NCI-H345 treated with DMSO at 0.1 percent for 48 hours (cell line): ENCODE measurements around the gene SEPTIN1.
"Not testable (repeated sequence)": the region's sequence is repeated elsewhere in the genome, so short reads cannot be mapped to it uniquely, and the experiment has no call there.

Experiments used
- DNase-seq: peaks from one replicate; lab custom pipeline; 2025; ENCODE audit not compliant: unreplicated experiment; lab: John Stamatoyannopoulos, UW

The SEPTIN1 gene

DNA sequence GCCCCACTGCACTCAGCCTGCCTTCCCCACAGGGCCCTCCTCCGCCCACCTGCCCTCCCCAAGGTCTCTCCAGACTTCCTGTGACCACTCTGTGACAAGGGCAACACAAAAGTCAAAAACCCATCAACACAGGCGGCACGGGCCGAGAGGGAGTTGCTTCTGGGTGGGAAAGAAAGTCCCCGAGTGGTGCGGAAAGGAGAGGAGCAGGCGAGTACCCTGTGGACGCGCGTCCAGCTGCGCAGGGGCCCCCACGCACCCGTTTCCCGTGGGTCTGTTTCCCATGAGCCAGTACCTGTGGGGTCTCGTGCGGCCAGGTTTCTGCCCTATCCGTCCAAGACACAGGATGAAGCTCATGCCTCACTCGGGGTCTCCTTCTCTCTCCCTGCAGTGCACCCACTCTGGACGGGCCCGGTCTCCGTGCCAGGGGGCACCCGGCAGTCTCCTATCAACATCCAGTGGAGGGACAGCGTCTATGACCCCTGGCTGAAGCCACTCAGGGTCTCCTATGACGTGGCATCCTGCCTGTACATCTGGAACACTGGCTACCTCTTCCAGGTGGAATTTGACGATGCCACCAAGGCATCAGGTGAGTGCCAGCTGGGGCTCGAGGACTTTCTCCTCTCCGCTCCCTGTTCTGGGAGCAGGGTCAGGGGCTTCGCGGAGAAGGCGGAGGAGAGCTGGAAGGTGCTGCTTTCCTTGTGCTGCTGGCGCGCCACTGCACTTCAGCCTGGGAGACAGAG, 39.4 kb downstream of the SEPTIN1 start:
- DNase-seq: no peak

DNA sequence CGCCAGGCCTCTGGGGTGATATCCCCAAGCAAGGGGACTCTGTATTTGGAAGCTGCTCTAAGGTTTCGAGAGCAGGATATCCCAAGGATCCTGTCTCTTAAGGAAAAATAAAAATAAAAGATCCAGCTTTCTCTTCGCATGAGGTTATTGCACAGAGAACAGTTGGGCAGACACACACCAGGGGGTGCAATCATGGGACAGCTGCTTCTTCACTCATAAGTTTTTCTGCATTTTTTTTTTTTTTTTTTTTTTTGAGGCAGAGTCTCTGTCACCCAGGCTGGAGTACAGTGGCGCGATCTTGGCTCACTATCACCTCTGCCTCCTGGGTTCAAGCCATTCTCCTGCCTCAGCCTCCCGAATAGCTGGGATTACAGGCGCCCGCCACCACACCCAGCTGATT, 40.4 kb downstream of the SEPTIN1 start:
- not testable (repeated sequence) for DNase-seq

DNA sequence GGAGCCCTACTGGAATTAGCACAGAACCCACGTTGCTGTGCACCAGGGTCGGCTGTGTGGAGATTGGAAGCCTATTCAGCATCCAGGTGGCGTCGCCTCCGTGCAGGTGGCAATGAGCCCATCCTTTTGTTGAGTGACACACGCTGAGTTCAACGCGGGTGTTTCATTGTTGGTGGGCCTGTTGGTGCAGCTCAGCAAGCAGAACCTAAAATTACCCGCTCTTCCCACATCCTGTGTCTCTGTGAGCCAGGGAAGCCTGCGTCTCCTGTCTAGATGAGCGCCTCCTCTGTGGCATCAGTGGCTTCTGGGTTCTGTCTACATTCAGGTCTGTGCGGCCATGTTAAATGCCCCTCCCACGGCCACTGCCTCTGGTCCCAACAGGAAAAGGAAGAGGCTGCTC, 41.7 kb downstream of the SEPTIN1 start:
- DNase-seq: peak; percentile 89

DNA sequence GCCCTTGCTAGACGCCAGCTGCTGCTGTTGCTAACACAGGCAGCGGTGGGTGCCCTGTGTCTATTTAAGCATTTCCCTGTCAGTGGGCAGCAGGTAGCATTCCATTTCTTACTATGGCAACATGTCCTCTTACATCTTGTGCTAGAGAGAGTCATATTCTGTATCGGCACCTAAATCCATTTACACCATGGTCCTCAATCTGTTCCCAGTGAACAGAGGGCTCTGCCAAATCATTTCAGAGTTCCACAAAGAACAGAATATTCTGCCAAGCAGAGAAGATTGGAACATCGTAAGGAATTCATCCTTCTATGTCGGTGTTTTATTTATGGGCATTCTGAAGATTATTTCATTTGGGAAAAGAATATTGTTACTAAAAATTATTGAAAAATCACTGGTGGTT, 43.6 kb downstream of the SEPTIN1 start:
- DNase-seq: not testable (repeated sequence)

DNA sequence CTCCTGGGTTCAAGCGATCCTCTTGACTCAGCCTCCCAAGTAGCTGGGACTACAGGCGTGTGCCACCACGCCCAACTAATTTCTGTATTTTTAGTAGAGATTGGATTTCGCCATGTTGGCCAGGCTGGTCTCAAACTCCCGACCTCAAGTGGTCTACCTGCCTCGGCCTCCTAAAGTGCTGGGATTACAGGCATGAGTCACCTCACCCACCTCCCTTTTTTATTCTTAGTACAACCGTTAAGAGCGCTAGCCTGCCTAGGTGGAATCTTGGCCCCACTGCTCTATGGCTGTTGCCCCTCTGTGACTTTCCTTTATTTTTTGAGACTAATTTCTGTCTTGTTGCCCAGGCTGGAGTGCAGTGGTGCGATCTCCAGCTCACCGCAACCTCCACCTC, 44.4 kb downstream of the SEPTIN1 start:
- not testable (repeated sequence) for DNase-seq

DNA sequence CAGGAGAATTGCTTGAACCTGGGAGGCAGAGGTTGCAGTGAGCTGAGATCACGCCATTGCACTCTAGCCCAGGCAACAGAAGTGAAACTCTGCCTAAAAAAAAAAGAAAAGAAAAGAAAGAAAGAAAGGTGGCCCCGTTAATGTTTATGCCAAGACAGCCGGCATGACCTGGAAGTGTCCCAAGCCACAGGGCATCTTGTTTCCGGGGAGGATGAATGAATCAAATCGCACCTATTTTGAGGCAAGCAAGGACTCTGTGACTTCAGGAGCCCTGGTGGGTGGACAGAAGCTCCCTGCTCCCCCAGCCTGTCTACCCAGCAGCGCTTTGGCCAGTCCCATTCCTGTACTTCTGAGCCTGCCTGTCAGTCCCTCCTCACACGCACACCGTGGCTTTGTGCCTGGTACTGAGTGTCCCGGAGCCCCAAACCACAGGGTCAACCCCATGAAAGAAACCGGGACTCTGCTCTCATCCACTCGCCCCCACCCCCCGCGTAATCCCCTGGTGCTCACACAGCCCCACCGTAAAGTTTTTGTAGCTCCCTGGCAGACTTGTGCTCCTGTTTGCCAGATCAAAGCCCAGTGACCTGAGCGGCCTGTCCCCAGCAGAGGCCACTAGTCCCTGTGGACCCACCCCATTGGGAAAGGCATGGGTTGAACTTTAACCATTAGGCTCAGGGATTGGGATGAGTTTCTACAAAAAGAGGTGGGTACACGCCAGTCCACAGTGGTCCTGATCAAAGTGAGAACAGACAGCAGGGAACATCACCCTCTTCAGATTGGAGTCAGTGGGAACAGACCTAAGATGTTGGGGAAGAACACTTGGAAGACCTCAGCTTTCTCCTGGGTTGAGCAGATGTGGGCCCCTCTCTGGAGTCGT, 46.5 kb downstream of the SEPTIN1 start:
- no peak for DNase-seq

DNA sequence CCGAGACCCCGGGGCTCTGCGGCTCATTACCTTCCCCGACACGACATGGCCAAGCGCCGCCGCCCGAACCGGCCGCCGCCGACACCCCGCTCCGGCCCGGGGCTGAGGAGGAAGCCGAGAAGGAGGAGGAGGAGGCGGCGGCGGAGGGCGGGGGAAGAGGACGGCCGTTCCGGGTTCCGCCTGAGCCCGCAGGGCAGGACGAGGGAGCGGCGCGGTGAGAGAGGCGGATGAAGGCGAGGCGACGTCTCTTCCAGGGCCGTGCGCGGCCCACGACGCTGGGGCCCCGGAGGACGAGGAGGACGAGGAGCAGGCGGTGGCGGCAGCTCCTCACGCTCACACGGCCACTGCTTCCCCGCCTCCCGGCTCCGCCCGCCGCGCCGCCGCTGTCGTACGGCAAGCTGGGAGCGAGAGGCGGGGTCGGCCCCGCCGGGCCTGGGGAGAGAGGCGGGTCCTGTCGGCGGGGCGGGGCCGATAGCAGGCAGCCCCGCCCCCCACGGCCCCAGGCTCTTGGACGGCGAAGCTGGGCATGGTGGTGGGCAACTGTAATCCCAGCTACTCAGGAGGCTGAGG, 47.2 kb downstream of the SEPTIN1 start:
- DNase-seq: peak; percentile 74

DNA sequence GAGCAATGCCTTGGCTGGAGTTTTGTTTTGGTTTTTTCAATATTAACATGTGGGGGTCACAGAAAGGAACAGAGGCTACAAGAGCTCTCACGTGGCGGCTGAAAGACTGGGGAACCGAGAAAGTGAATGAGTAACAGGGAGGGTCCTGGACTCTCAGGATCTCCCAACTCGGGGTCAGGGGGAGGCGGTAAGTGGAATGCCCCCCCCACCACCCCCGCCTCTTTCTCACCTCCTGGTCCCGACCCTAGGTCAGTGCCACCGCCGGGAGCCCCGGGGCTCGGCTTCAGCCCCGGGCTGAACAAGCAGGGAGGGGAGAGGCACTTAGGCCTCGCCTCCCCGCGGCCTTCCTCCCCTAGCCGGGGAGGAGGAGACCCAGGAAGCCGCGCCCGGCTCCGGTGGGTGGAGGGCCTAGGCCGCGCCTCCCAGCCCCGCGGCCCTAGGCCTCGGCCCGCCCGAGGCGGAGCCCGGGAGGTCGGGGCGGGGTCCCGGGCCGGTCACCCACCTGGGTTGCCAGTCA, 47.8 kb downstream of the SEPTIN1 start:
- peak; percentile 40 for DNase-seq
